Measurements from ENCODE around the gene PKMYT1.

Gene PKMYT1

GRCh38 chr16:2985462-2985861 is 5.2 kb upstream of the PKMYT1 start:
- Histone ChIP-seq H2AFZ (ENCODE audit: low read depth) (no peak overlapping the region), H4K20me1 (ENCODE audit: insufficient read depth) (no peaks in the 10 kb centered on the region), H3K4me1 (ENCODE audit: low read depth, poor library complexity, severe bottlenecking) (peaks cover 21% of the 10 kb centered on the region), H3K27ac (no peak overlapping the region), H3K36me3 (ENCODE audit: insufficient read depth) (no peaks in the 10 kb centered on the region), H3K27me3 (ENCODE audit: insufficient read depth, low read depth) (peaks cover 68% of the 10 kb centered on the region), H3K4me3 (IDR thresholded peaks at IDR 0.05; ENCODE audit: insufficient read depth, low read depth, low read length) (no peak overlapping the region), H3K9ac (no peak overlapping the region), H3K4me2 (no peak overlapping the region), H3K79me2 (ENCODE audit: insufficient read depth, low read depth) (no peaks in the 10 kb centered on the region)
- TF ChIP-seq, protein P1, sequence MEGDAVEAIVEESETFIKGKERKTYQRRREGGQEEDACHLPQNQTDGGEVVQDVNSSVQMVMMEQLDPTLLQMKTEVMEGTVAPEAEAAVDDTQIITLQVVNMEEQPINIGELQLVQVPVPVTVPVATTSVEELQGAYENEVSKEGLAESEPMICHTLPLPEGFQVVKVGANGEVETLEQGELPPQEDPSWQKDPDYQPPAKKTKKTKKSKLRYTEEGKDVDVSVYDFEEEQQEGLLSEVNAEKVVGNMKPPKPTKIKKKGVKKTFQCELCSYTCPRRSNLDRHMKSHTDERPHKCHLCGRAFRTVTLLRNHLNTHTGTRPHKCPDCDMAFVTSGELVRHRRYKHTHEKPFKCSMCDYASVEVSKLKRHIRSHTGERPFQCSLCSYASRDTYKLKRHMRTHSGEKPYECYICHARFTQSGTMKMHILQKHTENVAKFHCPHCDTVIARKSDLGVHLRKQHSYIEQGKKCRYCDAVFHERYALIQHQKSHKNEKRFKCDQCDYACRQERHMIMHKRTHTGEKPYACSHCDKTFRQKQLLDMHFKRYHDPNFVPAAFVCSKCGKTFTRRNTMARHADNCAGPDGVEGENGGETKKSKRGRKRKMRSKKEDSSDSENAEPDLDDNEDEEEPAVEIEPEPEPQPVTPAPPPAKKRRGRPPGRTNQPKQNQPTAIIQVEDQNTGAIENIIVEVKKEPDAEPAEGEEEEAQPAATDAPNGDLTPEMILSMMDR (conservative IDR thresholded peaks at IDR 0.05; ENCODE audit: low read depth, low read length), result no peak

DNA sequence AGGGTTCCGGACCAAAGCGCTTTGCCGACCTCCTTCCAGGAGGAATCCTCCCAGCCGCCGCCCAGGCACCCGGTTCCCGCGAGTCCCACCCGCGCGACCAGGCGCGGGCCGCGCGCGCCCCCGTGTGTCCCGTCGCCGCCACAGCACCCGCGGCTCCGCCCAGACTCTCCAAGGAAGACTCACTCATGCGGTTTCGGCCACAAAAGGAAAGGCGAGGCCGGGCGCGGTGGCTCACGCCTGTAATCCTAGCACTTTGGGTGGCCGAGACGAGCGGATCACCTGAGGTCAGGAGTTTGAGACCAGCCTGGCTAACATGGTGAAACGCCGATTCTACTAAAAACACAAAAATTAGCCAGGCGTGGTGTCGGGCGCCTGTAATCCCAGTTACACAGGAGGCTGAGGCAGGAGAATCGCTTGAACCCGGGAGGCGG is 3.5 kb upstream of the PKMYT1 start:
- peaks cover 27% of the 10 kb centered on the region for H3K4me1 ChIP-seq (ENCODE audit: low read depth, poor library complexity, severe bottlenecking)
- TF ChIP-seq, protein P1 (conservative IDR thresholded peaks at IDR 0.05; ENCODE audit: low read depth, low read length), result peak; percentile 90
- H3K9ac ChIP-seq, result peak overlapping the region; percentile 17; the same call in 1 of the 2 replicates
- no peak overlapping the region for H3K27ac ChIP-seq
- H4K20me1 ChIP-seq (ENCODE audit: insufficient read depth), result no peaks in the 10 kb centered on the region
- H3K36me3 ChIP-seq (ENCODE audit: insufficient read depth), result no peaks in the 10 kb centered on the region
- H3K79me2 ChIP-seq (ENCODE audit: insufficient read depth, low read depth), result peaks cover 13% of the 10 kb centered on the region; the same call in 1 of the 2 replicates
- peak overlapping the region; percentile 76 for H2AFZ ChIP-seq (ENCODE audit: low read depth)
- H3K4me2 ChIP-seq, result peak overlapping the region; percentile 98
- no peak overlapping the region for H3K4me3 ChIP-seq (IDR thresholded peaks at IDR 0.05; ENCODE audit: insufficient read depth, low read depth, low read length)
- peaks cover 51% of the 10 kb centered on the region for H3K27me3 ChIP-seq (ENCODE audit: insufficient read depth, low read depth)

DNA sequence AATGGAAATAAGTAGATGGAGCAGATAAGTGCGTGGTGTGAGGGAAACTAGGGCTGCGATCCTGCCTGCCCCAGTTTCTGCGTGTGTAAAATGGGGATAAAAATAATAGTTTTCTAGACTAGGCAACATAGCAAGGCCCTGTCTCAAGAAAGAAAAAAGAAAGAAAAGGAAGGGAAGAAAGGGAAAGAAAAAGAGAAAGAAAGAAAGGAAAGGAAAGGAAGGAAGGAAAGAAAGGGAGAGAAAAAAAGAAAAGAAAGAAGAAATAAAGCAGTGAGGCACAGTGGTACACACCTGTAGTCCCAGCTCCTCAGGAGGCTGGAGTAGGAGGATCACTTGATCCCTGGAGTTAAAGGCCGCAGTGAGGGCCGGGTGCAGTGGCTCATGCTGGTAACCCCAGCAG is 2.2 kb upstream of the PKMYT1 start:
- peaks cover 38% of the 10 kb centered on the region for H3K4me1 ChIP-seq (ENCODE audit: low read depth, poor library complexity, severe bottlenecking)
- no peak overlapping the region for H3K9ac ChIP-seq
- no peaks in the 10 kb centered on the region for H3K36me3 ChIP-seq (ENCODE audit: insufficient read depth)
- H3K27ac ChIP-seq, result no peak overlapping the region
- no peaks in the 10 kb centered on the region for H4K20me1 ChIP-seq (ENCODE audit: insufficient read depth)
- no peak overlapping the region for H3K4me3 ChIP-seq (IDR thresholded peaks at IDR 0.05; ENCODE audit: insufficient read depth, low read depth, low read length)
- H3K27me3 ChIP-seq (ENCODE audit: insufficient read depth, low read depth), result peaks cover 38% of the 10 kb centered on the region
- peaks cover 26% of the 10 kb centered on the region; the same call in 1 of the 2 replicates for H3K79me2 ChIP-seq (ENCODE audit: insufficient read depth, low read depth)
- TF ChIP-seq, protein P1 (conservative IDR thresholded peaks at IDR 0.05; ENCODE audit: low read depth, low read length), result no peak
- H2AFZ ChIP-seq (ENCODE audit: low read depth), result no peak overlapping the region
- H3K4me2 ChIP-seq, result no peak overlapping the region

DNA sequence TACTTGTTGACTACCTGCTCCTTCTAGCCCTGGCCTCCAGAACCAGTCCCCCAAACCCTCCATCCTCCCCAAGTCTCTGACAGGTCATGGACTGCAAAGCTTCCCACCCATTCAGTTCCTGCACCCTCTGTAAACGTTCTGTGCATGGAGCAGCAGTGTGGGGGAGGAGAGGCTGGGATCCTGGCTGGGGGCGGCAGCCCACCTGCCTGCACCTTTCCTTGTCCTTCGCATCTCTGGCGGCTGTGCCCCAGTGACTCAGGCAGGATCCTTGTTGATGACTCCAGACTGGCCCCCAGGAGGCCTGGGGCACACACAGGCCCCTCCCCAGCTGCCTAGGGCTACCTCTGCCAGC is 1.6 kb upstream of the PKMYT1 start:
- H3K4me3 ChIP-seq (IDR thresholded peaks at IDR 0.05; ENCODE audit: insufficient read depth, low read depth, low read length), result no peak overlapping the region
- H4K20me1 ChIP-seq (ENCODE audit: insufficient read depth), result no peaks in the 10 kb centered on the region
- H3K27ac ChIP-seq, result no peak overlapping the region
- H2AFZ ChIP-seq (ENCODE audit: low read depth), result no peak overlapping the region
- peaks cover 38% of the 10 kb centered on the region for H3K4me1 ChIP-seq (ENCODE audit: low read depth, poor library complexity, severe bottlenecking)
- TF ChIP-seq, protein P1 (conservative IDR thresholded peaks at IDR 0.05; ENCODE audit: low read depth, low read length), result no peak
- H3K4me2 ChIP-seq, result no peak overlapping the region
- H3K79me2 ChIP-seq (ENCODE audit: insufficient read depth, low read depth), result peaks cover 29% of the 10 kb centered on the region; the same call in 1 of the 2 replicates
- H3K27me3 ChIP-seq (ENCODE audit: insufficient read depth, low read depth), result peaks cover 32% of the 10 kb centered on the region
- H3K9ac ChIP-seq, result no peak overlapping the region
- no peaks in the 10 kb centered on the region for H3K36me3 ChIP-seq (ENCODE audit: insufficient read depth)
